HS-27A (cell line): ENCODE results near the gene FAM174C.

Experiments used
- DNase-seq: peaks from one replicate; pipeline ENCODE4 v3.0.0-alpha.2; 2012; ENCODE audit warnings: low read depth, missing footprints

The FAM174C gene

DNA sequence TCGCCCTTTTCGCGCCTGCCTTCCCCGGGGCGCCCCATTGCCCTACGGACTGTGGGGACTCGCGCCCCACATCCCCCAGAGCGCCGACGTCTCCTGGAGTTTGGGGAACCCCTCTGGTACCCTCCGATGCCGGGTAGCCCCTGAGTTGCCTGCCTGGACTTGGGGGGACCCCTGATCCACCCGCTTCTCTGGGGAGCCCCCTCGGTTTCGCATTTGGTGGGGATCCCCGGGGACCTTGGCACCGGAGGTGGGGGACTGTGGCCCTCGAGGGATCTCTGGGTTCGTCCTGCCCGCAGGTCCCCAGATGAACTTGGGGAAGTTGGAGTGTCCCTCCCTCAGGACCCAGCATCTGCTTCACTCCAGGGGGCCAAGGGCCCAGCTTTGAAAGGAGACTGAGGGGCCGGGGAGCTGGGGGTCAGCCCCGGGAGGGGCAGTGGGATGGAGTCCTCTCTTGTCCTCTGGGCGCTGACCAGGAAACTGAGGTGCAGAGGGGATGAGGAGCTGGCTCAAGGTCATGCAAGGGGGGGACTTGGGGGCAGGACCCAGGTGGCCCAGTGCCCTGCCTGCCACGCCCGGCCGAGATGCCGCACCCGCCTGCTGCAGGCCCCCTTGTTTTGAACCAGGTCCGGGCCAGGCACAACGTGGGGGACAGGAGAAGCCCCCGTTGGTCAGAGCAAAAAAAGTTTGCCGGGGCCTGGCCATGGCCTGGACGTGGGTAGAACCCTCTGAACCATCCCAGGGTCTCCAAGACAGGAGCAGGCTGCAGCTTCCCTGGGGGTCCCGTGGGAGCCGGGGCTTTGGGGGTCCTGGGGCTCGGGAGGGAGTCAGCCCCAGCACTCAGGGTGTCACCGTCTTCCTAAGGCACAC lies 11.4 kb downstream of the FAM174C start:
- no peak for DNase-seq

DNA sequence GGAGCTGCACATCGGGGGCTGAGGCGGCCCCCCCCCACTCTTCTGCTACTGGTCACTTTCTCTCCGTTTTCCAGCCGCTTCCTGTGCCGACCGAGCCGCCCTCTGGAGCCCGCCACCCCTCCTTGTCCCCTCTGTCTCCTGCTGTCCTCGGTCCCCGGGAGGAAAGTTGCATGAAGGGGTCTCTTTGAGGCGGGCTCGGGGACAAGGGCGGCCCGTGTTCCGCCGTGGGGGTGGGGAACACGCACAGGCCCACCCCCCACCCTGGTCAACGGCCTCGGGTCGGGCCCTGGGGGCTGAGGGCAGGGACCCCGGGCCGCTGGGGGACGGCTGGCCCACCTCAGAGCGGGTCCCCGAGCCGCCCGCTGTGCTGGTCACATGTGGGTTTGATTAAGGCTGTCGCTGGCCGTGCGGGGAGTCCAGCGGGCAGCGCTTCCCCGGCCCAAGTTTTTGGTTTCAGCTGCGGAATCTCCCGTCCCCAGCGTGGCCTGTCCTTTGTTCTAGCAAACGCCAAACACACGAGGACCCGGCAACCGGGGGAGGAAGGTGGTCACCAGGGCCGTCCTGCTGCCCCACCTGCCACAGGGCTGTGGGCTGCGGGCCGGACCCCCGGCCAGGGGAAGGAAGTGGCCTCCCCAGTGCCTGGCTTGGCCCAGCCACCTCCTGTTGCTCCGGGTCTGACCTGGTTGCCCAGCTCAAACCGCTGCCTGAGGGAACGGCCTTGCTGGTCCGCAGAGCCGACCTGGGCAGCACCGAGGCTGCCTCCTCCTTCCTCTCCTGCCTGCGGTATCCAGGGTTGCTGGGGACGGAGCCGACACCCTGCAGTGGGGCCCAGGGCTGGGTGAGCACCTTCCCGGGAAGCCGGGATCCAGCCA lies 12.3 kb downstream of the FAM174C start:
- DNase-seq = no peak

DNA sequence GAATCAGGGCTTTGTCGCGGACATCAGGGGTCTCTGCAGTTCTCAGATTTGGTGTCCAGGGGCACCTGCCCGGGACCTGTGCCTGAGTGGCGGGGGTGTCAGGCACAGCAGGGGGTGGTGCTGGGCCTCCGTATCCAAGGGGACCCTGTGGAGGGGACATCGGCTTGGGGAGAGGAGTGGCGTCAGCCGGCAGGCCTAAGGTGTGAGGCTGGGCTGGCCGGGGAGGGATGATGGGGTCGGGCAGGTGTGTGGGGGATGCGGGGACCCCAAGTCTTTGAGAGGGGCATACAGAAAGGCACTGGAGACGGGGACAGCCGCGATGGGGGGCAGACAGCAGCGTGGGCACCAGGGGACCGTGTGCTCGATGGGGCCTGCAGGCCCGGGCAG lies 12.9 kb downstream of the FAM174C start:
- DNase-seq = no peak

DNA sequence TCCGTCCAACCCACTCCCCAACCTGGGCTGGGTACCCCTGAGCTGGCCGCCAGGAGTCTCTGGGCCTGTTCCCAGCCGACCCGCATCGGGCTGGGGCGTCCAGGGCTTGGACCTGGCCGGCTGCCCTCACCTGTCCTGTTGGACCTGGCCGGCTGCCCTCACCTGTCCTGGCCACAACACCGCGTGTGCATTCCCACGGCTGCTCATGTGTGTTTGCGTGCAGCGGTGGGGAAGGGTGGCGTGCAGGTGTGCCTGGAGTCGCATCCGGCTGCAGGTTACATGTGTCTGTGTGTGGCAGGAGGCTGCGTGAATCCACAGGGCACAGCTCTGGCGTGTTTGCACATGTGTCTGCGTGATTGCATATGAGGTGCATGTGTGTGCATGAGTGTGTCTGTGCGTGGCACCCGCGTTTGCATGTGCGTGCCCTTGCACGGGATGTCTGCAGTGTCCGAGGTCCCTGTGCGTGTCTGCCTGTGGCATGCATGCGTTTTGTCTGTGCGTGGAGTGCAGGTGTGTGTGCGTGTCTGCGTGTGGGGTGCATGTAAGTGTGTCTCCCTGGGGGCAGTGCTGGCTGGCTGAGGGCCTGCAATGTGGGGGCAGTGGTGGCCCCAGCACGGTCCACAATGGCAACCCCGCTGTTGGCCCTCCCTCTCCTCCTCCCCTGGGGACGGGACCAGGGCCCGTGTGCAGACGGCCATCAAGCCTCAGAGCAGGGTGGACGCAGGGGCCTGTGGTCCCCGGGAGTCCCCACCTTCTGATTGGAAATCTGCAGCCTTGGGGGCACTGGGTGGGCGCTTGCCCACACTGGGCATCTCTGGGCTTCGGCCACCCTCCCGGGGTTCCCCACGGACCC lies 13.7 kb downstream of the FAM174C start:
- no peak for DNase-seq

DNA sequence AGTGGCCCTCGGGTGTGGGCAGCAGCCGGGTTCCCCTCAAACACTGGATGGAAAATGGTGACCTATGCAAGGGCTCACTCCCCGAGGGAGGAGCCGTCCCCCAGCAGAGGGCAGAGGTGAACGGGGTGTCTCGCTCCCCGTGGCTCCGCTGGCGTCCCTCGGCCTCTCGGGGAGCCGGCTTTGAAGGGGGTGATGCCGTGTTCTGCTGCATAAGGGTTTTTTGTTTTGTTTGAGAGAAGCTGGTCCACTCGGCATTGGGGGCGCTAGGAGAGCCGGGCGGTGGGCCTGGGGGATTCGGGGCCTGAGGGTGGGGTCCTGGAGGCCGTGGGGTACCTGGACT lies 14.3 kb downstream of the FAM174C start:
- no peak for DNase-seq

DNA sequence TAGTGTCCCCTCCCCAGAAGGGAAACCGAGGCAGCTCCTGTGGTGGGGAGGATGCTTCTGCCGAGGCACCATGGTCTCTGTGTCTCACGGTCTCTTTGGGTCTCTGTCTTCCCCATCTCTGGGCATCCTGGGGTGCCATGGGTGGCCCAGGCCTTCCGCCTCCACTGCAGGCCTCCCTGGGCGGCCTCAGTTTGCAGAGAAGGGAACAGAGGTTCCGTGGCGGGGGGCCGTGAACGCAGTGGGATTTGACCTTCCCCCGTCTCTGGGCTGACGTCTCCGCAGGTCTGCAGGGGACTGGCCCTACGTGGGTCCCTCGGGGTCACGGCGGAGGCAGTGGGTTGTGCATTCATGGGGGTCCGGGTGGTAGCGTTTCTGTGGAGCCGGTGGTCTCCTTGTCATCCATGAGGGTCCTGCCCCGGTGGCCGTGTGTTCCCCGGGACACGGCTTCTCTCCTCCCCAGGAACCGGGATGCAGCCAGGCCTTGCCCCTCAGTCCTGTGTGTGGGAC lies 14.9 kb downstream of the FAM174C start:
- DNase-seq = no peak

DNA sequence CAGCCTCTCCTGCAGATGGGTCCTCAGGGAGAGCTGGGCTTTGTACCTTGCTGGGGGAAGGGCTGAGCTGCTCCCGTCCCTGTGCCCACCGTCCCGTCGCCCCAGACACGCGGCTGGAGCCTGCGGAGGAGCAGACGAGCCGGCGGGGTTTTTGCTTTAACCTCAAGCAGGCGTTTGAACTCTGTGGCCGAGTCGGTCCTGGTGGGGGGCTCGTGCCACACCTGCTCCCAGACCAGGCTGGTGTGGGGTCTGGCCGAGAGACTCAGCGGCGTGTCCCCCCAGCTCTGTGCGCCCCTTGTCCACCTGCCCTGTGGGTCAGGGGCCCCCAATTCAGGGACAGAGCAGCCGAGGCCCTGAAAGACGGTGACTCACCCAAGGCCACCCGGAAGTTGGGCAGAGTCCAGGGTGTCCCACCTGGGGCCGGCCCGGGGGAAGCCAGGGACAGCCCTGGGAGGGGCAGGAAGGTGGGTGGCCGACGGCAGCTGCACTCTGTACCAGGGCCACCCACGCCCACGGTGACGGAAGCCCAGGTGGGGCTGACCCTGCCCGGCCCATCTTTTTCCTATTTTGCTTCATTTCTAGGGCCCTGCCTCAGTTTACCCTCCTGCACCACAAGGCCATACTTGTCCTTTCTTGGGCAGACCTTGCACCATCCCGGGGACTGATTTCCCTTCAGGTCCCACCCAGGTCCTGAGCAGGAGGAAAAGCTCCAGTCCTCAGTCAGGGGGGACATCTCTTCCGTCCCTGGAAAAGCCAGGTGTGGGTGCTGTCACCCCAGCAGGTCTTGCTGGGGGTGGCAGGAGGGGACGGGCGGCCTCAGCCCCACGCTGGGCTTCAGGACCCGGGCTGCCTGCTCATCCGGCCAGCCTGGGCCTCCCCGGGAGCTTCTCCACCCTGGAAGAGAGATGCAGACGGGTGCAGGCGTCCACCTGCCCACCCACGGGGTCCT lies 15.6 kb downstream of the FAM174C start:
- no peak for DNase-seq

DNA sequence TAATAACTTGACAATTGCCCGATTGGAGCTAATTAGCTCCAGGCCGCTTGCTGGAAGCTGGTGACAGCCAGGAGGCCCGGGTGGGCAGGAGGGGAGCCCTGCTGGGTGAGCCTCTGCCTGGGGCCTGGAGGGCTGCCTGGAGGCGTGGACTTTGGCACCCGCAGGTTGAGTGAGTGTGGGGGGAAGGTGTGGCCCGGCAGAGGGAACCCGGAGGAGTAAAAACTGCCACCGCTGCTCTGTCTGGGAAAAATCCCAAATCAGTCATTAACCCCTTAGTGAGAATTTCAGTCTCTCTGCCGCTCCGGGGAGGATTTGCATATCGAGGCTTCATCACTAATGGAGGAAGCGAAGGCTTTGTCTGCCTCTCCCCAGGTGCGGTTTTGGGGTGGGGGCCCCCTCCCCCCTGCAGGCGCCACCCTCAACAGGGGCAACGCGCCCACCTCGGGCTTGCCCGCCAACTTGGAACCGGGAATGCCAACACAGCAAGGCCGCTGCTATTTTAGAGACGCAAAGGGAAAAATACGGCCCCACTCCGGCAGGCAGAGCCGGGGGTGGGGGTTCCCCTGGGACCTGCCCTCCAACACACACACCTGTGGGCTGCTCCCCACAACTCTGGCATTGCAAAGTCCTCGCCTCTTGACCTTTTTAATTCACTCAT lies 16.6 kb downstream of the FAM174C start:
- DNase-seq = no peak

DNA sequence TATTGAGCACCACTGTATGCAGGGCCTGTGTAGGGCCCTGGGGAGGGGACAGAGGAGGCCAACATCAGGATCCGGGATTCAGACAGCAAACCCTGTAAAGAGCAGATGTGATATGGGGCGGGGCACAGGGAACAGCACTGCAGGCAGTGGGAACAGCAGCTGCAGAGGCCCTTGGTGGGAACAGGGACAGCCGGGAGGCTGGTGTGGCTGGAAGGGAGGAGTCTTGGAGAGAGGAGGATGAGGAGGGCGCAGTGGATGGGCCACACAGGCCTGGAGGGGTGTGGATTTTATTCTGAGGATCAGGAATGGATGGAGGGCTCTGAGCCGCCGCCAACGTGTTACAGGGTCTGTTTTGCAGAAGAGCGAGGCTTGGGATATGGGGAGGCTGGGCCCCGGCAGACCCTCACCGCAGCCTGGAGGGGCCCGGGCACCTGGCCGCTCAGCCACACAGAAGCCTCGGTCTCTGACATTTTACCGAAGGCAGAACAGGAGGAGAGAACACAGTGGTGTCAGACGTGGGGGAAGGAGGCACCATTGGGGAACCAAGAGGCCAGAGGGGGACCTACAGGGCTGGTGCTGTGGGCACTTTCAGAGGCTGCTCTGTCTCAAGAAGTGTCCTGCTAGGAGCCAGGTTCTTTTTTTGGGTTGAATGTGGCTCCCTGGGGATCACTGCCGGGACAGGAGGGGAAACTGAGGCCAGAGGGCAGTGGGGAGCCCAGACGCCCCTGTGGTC lies 17.3 kb downstream of the FAM174C start:
- no peak for DNase-seq

DNA sequence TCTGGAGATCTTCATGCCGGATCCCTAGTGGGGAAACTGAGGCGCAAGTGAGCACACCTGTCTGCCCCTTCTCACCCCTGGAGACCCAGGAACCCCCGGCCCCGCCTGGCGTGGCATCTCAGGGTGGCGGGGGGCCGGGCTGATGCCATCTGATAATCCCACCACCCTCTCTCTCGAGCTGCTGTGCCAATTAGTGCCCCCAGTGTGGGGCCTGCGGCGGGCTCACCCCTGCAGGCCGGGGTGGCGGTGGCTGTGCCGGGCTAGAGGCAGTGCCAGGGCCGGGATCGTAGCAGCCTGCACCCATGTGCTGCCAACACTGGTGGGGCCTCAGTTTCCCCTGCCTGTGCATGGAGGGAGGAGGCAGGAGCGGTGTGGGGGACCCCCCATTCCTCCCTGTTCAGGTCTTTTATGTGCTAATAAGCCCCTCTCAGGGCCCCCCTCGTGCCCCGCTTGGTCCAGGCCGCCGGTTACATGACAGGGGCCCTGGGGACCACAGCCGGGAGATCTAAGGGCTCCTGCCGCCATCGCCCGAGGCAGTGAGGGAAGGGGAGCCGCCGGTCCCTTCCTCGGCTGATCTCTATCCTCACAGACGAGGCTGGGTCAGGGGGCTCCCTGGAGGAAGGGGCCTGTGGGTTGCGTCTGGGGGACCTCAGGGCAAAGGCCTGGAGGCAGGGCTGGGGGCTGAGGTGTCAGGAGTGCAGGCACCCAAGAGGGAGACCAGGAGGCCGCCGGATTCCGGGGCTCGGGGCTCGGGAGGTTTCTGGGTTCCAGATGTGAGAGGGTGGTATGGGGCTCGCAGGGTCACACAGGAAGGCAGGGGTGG lies 18.7 kb downstream of the FAM174C start:
- no peak for DNase-seq

DNA sequence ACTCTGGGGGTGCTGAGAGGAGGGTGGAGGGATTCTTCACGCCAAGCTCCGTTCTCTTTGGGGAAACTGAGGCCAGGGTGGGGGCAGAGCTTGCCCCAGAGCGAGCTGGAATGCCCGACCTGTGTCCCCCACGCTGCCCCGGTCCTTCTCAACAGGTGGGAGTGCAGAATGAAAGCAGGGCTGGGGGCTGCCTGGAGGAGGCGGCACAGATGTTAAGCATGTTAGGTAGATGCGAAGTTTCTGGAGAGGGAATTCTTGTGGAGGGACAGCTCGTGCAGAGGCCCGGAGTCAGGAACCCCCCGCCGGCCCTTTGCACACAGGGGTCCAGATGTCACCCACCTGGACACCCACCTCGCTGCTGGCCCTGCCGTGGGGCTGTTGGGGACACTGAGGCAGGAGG lies 19.4 kb downstream of the FAM174C start:
- no peak for DNase-seq

DNA sequence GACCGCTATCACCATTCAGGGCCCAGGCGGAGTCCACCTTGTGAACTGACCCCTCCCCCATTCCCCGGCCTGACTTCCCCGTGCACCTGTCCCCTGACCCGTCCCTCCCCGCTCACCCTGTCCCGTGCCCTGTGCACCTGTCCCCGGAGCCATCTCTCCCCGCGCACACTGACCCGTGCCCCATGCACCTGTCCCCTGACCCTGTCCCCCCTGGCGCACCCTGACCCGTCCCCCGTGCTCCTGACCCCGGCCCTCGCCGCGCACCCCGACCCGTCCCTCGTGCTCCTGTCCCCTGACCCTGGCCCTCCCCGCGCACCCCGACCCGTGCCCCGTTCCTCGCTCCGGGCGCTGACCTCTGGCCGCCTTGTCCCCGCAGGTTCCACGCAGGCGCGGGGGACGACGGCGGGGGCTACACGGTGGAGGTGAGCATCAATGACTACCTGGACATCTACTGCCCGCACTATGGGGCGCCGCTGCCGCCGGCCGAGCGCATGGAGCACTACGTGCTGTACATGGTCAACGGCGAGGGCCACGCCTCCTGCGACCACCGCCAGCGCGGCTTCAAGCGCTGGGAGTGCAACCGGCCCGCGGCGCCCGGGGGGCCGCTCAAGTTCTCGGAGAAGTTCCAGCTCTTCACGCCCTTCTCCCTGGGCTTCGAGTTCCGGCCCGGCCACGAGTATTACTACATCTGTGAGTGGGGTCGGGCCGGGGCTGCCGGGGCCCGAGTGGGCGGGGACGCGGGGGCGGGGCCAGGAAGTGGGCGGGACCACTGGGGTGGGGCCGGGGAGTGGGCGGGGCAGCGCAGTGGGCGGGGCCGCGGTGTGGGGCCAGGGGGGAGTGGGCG lies 20.1 kb downstream of the FAM174C start:
- no peak for DNase-seq

DNA sequence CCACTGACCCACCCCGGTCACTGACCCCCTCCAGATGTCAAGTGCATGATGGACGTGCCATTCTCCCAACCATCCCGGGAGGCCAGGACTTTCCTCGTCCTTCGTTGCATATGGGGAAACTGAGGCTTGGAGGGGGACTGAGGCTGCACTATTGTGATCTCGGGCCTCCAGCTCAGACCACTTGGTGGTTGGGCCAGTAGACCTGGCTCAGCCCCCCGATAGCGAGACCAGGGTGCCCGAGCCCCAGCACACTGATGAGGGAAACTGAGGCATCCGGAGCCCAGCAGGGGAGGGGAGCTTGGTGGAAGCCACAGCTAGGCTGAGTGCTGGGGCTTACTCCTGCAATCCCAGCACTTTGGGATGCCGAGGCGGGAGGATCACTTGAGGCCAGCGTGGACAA lies 20.7 kb downstream of the FAM174C start:
- DNase-seq = no peak

DNA sequence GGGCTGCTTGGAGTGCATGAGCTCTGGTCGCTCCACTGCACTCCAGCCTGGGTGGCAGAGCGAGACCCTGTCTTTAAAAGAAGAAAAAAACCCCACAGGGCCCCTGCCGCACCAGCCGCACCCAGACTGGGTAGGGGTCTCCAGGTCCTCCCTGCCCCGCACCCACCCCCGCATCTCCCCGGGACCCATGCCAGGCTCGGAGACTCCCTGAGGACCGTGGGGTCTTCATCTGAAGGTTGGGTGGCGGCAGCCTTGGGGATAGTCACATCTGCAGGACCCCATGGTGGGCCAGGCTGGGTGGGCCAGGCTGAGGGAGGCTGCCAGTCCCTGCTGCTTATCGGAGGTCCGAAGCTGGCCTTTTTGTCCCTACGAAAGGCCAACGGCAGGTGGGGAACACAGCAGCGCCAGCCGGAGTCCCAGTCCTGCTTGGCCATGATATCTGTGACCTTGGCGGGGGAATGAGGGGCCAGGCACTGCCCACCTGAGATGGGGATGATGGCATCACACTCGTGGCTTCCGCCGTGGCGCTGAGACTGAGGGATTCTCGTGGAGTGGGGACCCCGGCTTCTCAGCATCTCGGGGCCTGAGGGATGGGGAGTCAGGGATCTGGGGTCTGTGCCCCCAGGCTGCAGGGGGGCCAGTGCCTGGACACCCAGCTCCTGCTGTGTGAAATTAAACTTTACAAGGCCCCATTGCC lies 21.4 kb downstream of the FAM174C start:
- no peak for DNase-seq

DNA sequence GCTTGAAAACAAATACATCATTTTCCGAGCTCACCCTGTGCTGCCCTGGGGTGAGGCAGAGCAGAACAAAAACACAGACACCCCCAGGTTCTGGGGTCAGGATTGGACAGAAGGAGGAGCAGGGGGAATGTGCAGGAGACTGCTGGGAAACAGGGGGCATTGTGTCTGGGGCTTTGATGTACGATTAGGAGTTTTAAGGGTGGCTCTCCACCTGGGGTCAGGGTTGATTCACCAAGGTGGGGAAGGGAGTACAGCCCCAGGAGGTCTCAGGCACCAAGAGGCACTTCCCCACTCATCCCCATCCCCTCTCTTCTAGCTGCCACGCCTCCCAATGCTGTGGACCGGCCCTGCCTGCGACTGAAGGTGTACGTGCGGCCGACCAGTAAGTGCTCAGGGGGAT lies 22.9 kb downstream of the FAM174C start:
- DNase-seq = no peak

DNA sequence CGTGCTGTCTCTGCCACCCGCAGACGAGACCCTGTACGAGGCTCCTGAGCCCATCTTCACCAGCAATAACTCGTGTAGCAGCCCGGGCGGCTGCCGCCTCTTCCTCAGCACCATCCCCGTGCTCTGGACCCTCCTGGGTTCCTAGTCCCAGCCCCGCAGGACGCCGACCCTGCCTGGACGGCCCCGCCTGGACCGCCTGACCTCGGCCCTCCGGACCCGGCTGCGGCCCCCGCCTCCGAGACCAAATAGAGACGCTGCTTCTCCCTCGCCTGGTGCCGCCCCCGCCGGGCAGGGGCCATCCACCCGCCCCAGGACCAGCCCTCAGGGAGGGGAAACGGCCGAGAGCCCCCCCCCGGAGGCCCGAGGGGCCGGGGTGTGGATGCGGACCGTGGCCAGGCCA lies 24.5 kb downstream of the FAM174C start:
- no peak for DNase-seq

DNA sequence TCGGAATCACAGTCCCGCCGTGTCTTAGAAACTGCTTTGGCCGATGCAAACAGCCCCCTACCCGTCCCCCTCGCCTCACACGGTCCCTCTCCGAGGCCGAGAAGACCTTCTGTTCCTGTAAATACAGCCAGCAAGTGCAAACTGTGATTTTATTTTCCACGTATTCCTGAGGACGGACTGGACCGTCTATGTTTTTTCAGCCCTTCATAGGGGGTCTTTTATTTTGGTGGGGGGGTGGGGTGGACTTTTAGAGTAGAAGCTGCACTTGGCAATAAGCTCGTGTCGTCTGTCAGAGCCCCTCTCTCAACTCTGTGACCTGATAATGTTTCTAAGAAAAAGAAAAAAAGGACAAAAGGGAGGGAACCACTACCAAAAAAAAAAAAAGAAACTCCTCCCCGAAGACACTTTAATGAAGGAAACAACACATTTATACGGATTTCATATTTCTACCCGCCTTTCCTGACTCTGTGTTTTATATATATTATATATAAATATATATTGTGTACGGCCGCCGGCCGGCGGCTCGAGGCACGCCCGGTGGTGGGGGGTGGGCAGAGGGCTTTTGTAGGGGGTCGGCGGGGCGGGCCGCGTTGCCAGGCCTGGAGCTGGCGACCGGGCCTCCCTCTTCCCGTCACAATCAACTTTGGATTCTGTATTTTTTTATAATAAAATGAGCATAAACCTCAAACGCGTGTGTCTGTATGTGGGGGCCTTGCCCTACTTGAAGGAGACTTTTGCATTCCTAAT lies 25.6 kb downstream of the FAM174C start:
- DNase-seq = no peak
